GM23248 (cell line): ENCODE measurements around the gene TFR2.

Experiments used
- EZH2 ChIP-seq: fragments of 200-600 bp; sonication (generic); IDR thresholded peaks from 2 replicates; pipeline ENCODE4 v1.6.1; 2018; ENCODE audit warnings: antibody characterized with exemption, mild to moderate bottlenecking; ENCODE audit not compliant: insufficient read depth, poor library complexity, severe bottlenecking
- EZH2phosphoT487 ChIP-seq: fragments of 200-600 bp; sonication (generic); IDR thresholded peaks from 2 replicates; pipeline ENCODE4 v1.6.1; 2018; ENCODE audit warnings: antibody characterized with exemption, moderate library complexity, mild to moderate bottlenecking, low read depth; ENCODE audit not compliant: insufficient read depth

GRCh38 chr7:100572281-100572948 lies 68.9 kb downstream of the TFR2 start:
- TF ChIP-seq EZH2phosphoT487 (no peak), EZH2 (no peak)
